Skeletal muscle tissue (tissue), 4 donors: ENCODE data around the gene MAPRE3. TPM values are rescaled to one million over a fixed set of nuclear protein-coding genes. Genes with fewer than 3 reads are reported as not detected.

Experiments used
- H3K27ac ChIP-seq: one replicate; pipeline ENCODE4 v1.7.0; 2013; ENCODE audit warnings: mild to moderate bottlenecking, low read depth, low read length, inconsistent platforms
- H3K27me3 ChIP-seq, 3 donors: one replicate each; pipeline ENCODE4 v1.7.0; 2013; ENCODE audit warnings: low read length in 3 of 3; ENCODE audit not compliant: control insufficient read depth in 3 of 3, insufficient read depth in 3 of 3
- H3K36me3 ChIP-seq, 3 donors: one replicate each; pipeline ENCODE4 v1.7.0; 2013; ENCODE audit warnings: low read length in 3 of 3; ENCODE audit not compliant: control insufficient read depth in 3 of 3, insufficient read depth in 3 of 3
- H3K4me1 ChIP-seq, 3 donors: one replicate each; pipeline ENCODE4 v1.7.0; 2013; ENCODE audit warnings: low read length in 3 of 3, mild to moderate bottlenecking in 3 of 3; ENCODE audit not compliant: control insufficient read depth in 3 of 3, insufficient read depth in 3 of 3
- H3K4me3 ChIP-seq, 3 donors: one replicate each; pipeline ENCODE4 v1.7.0; 2013; ENCODE audit warnings: low read length in 3 of 3
- H3K9ac ChIP-seq, 3 donors: one replicate each; pipeline ENCODE4 v1.7.0; 2013; ENCODE audit warnings: low read length in 3 of 3, mild to moderate bottlenecking in 3 of 3, moderate library complexity in 2 of 3, low read depth in 1 of 3
- H3K9me3 ChIP-seq, 3 donors: one replicate each; pipeline ENCODE4 v1.7.0; 2013; ENCODE audit warnings: low read length in 3 of 3; ENCODE audit not compliant: control insufficient read depth in 3 of 3
- total RNA-seq: library from RNA; depleted of rRNA; stranded (reverse); fragments of >200 nt; gene quantifications from one replicate; pipeline ENCODE4 v1.2.3, GENCODE V29; 2014
- donor health status: Osteomylitis.

Gene MAPRE3
- total RNA-seq, 1 donor from 2014 or later, result 3.7 TPM

- H3K9me3 ChIP-seq, result no peaks in the 10 kb centered on the region
- peaks cover 38 to 43% (median 38%) of the 10 kb centered on the region in 3 donors for H3K36me3 ChIP-seq
- no peaks in the 10 kb centered on the region for H3K27me3 ChIP-seq
- peak overlapping the region; percentile 14 for H3K27ac ChIP-seq
- H3K4me1 ChIP-seq, result peaks cover 3 to 13% (median 11%) of the 10 kb centered on the region in 3 donors
- no peak overlapping the region for H3K4me3 ChIP-seq
- H3K9ac ChIP-seq, result no peak overlapping the region
Observed at GRCh38 chr2:27042159-27042661, 71.8 kb downstream of the MAPRE3 start.

- H3K9me3 ChIP-seq, result no peaks in the 10 kb centered on the region
- H3K27me3 ChIP-seq, result no peaks in the 10 kb centered on the region
- no peak overlapping the region for H3K9ac ChIP-seq
- H3K36me3 ChIP-seq, result peaks cover 29 to 34% (median 29%) of the 10 kb centered on the region in 3 donors
- no peak overlapping the region for H3K4me3 ChIP-seq
- no peak overlapping the region for H3K27ac ChIP-seq
- peaks cover 3 to 13% (median 11%) of the 10 kb centered on the region in 3 donors for H3K4me1 ChIP-seq
Observed at GRCh38 chr2:27042985-27043634, 72.7 kb downstream of the MAPRE3 start.

- Histone ChIP-seq H3K4me3 (peak overlapping the region; percentile 81 to 86 (median 83)), H3K27ac (peak overlapping the region; percentile 83), H3K27me3 (no peaks in the 10 kb centered on the region), H3K4me1 (peaks cover 18 to 25% (median 20%) of the 10 kb centered on the region in 3 donors), H3K36me3 (peaks cover 9 to 17% (median 13%) of the 10 kb centered on the region in 3 donors), H3K9me3 (no peaks in the 10 kb centered on the region), H3K9ac (peak overlapping the region; percentile 71 to 85 (median 80))
Observed at GRCh38 chr2:27049422-27050280, 79.2 kb downstream of the MAPRE3 start.

GRCh38 chr2:27050281-27050995 lies 80.0 kb downstream of the MAPRE3 start:
- Histone ChIP-seq H3K36me3 (peaks cover 17 to 25% (median 21%) of the 10 kb centered on the region in 3 donors), H3K27ac (peak overlapping the region; percentile 83), H3K4me1 (peaks cover 18 to 25% (median 20%) of the 10 kb centered on the region in 3 donors), H3K27me3 (no peaks in the 10 kb centered on the region), H3K9ac (peak overlapping the region; percentile 71 to 85 (median 80)), H3K9me3 (no peaks in the 10 kb centered on the region), H3K4me3 (peak overlapping the region; percentile 81 to 86 (median 83))

- Histone ChIP-seq H3K27ac (peak within 1 kb of the TSS; percentile 83), H3K36me3 (peaks cover 23 to 33% (median 29%) of the 10 kb centered on the region in 3 donors), H3K4me1 (peaks cover 18 to 25% (median 20%) of the 10 kb centered on the region in 3 donors), H3K27me3 (no peaks in the 10 kb centered on the region), H3K9me3 (no peaks in the 10 kb centered on the region), H3K9ac (peak within 1 kb of the TSS; percentile 71 to 85 (median 80)), H3K4me3 (peak within 1 kb of the TSS; percentile 83 to 86 (median 83))
Observed at GRCh38 chr2:27050996-27051901, 80.8 kb downstream of the MAPRE3 start, which contains the start of gene AGBL5. TSS of gene AGBL5 (plus strand) at chr2:27051668. CDS start at chr2:27052959, 1,291 bp downstream.

GRCh38 chr2:27051902-27052645 lies 81.6 kb downstream of the MAPRE3 start:
- Histone ChIP-seq H3K27me3 (no peaks in the 10 kb centered on the region), H3K36me3 (peaks cover 23 to 37% (median 37%) of the 10 kb centered on the region in 3 donors), H3K4me1 (peaks cover 18 to 25% (median 20%) of the 10 kb centered on the region in 3 donors), H3K27ac (peak overlapping the region; percentile 39), H3K9ac (peak overlapping the region; percentile 69 to 77 (median 71)), H3K9me3 (no peaks in the 10 kb centered on the region), H3K4me3 (peak overlapping the region; percentile 83 to 86 (median 83))

GRCh38 chr2:27053321-27053720 lies 82.9 kb downstream of the MAPRE3 start:
- Histone ChIP-seq H3K27ac (no peak overlapping the region), H3K36me3 (peaks cover 28 to 47% (median 46%) of the 10 kb centered on the region in 3 donors), H3K9me3 (no peaks in the 10 kb centered on the region), H3K9ac (no peak overlapping the region), H3K4me3 (no peak overlapping the region), H3K27me3 (no peaks in the 10 kb centered on the region), H3K4me1 (peaks cover 18 to 25% (median 20%) of the 10 kb centered on the region in 3 donors)

- Histone ChIP-seq H3K9ac (no peak overlapping the region), H3K9me3 (no peaks in the 10 kb centered on the region), H3K4me3 (no peak overlapping the region), H3K36me3 (peaks cover 31 to 50% (median 49%) of the 10 kb centered on the region in 3 donors), H3K27ac (no peak overlapping the region), H3K4me1 (peaks cover 18 to 25% (median 20%) of the 10 kb centered on the region in 3 donors), H3K27me3 (no peaks in the 10 kb centered on the region)
Observed at GRCh38 chr2:27053776-27054175, 83.3 kb downstream of the MAPRE3 start.
